Measurements from ENCODE around the gene SGSM2. TPM values are rescaled to one million over a fixed set of nuclear protein-coding genes. Genes with fewer than 3 reads are reported as not detected.

SGSM2 gene
- total and polyA plus RNA-seq, 8 donors, result 31.2 to 224 (median 56.0) TPM

DNA sequence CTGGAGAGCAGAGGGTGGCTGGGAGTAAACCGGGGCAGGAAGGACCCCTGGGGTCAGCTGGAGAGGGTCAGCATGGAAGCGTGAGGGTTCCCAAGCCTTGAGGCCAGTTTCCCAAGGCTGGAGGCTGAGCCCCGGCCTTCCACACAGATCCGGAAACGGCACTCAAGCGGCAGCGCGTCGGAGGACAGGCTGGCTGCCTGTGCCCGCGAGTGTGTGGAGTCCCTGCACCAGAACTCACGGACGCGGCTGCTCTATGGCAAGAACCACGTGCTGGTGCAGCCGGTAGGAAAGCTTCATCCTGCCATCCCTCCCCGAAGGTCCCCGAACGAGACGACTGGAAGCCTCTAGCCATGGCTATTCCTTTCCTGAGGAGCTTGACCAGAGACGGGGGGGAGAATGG lies 26.0 kb downstream of the SGSM2 start:
- Histone ChIP-seq H3K27me3 (no peaks in the 10 kb centered on the region), H3K36me3 (peaks cover 13 to 79% (median 64%) of the 10 kb centered on the region in 4 donors), H3K9me3 (no peaks in the 10 kb centered on the region), H3K4me1 (peaks cover 10 to 31% (median 25%) of the 10 kb centered on the region in 4 donors), H3K27ac (no peak overlapping the region), H3K4me3 (no peak overlapping the region)
- TF ChIP-seq POLR2AphosphoS5 (IDR thresholded peaks at IDR 0.05) (no peak), POLR2A (IDR thresholded peaks at IDR 0.05) (no peak), EP300 (IDR thresholded peaks at IDR 0.05) (no peak)
- TF ChIP-seq, protein P1, sequence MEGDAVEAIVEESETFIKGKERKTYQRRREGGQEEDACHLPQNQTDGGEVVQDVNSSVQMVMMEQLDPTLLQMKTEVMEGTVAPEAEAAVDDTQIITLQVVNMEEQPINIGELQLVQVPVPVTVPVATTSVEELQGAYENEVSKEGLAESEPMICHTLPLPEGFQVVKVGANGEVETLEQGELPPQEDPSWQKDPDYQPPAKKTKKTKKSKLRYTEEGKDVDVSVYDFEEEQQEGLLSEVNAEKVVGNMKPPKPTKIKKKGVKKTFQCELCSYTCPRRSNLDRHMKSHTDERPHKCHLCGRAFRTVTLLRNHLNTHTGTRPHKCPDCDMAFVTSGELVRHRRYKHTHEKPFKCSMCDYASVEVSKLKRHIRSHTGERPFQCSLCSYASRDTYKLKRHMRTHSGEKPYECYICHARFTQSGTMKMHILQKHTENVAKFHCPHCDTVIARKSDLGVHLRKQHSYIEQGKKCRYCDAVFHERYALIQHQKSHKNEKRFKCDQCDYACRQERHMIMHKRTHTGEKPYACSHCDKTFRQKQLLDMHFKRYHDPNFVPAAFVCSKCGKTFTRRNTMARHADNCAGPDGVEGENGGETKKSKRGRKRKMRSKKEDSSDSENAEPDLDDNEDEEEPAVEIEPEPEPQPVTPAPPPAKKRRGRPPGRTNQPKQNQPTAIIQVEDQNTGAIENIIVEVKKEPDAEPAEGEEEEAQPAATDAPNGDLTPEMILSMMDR (IDR thresholded peaks at IDR 0.05), result no peak
- intact Hi-C loops (cut with DNase I; ENCODE audit: low total_unique reads), result loop anchor here (10.0 kb wide), 1 partner anchor 51 kb away; no protein-coding TSS in a partner anchor
- 95 to 98% (median 96%) methylated on average over 15 to 21 of the region's 21 CpGs for WGBS, 5 donors
- DNase-seq, result no peak

DNA sequence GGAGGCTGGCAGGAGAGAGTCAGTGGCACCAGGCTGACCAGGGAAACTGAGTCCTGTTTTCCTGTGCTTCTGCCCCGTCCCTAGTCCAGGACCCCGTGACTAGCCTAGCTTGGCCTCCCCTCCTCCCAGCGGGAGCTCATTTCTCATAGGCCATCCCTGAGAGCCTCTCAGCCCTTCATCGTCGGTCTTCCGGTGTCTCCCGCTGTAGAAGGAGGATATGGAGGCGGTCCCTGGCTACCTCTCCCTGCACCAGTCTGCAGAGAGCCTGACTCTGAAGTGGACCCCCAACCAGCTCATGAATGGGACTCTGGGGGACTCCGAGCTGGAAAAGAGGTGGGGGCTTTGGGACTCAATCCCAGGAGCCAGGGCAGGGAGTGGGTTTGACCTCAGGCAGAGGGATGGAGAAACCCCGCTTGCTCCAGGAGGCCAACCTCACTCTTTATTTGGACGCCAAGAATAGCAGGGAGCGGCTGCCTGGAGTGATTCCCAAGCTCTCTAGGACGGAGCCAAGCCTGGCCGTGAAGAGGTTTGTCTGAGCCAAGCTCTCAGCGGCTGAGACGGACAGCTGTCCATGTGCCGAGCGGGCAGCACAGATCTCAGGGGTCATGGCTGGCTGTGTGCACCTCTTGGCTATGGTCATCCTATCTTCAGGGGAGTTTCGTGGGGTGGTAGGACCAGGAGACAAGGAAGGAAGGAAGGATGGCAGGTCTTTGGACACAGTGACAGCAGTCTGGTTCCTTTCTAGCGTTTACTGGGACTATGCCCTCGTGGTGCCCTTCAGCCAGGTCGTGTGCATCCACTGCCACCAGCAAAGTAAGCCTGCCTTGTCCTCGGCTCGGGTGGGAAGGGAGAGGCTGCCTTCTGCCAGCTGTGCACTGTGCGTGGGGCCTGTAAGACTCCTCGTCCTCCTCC lies 26.8 kb downstream of the SGSM2 start:
- DNase-seq, result no peak
- H3K27ac ChIP-seq, result no peak overlapping the region
- H3K4me3 ChIP-seq, result no peak overlapping the region
- intact Hi-C loops (cut with DNase I; ENCODE audit: low total_unique reads), result loop anchor here (10.0 kb wide), 1 partner anchor 51 kb away; no protein-coding TSS in a partner anchor
- TF ChIP-seq POLR2A (IDR thresholded peaks at IDR 0.05), result no peak
- no peak for TF ChIP-seq EP300 (IDR thresholded peaks at IDR 0.05)
- TF ChIP-seq, protein P1 (IDR thresholded peaks at IDR 0.05), result no peak
- TF ChIP-seq POLR2AphosphoS5 (IDR thresholded peaks at IDR 0.05), result no peak
- 77 to 85% (median 79%) methylated on average over 17 to 26 of the region's 26 CpGs for WGBS, 5 donors
- peaks cover 4 to 31% (median 22%) of the 10 kb centered on the region in 4 donors for H3K4me1 ChIP-seq
- H3K27me3 ChIP-seq, result no peaks in the 10 kb centered on the region
- H3K36me3 ChIP-seq, result peaks cover 13 to 79% (median 65%) of the 10 kb centered on the region in 4 donors
- no peaks in the 10 kb centered on the region for H3K9me3 ChIP-seq

DNA sequence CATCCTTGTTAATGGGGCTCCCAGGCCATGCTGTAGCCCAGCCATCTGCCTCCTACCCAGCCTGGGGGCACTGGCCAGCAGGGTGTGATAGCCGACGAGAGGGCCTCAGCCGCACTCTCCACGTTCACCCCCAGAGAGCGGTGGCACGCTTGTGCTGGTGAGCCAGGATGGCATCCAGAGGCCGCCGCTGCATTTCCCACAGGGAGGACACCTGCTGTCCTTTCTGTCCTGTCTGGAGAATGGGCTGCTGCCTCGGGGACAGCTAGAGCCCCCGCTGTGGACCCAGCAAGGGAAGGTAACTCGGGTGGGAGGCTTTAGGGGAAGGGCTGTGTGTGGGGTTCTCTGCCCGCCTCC lies 27.4 kb downstream of the SGSM2 start:
- peaks cover 13 to 75% (median 67%) of the 10 kb centered on the region in 4 donors for H3K36me3 ChIP-seq
- WGBS, 5 donors, result 86 to 97% (median 91%) methylated on average over 11 to 12 of the region's 12 CpGs
- H3K27ac ChIP-seq, result no peak overlapping the region
- H3K4me3 ChIP-seq, result no peak overlapping the region
- H3K9me3 ChIP-seq, result no peaks in the 10 kb centered on the region
- peaks cover 0 to 31% (median 20%) of the 10 kb centered on the region in 4 donors for H3K4me1 ChIP-seq
- no peak for DNase-seq
- no peaks in the 10 kb centered on the region for H3K27me3 ChIP-seq
- intact Hi-C loops (cut with DNase I; ENCODE audit: low total_unique reads), result loop anchor here (10.0 kb wide), 1 partner anchor 50 kb away; no protein-coding TSS in a partner anchor
- no peak for TF ChIP-seq EP300 (IDR thresholded peaks at IDR 0.05)
- TF ChIP-seq POLR2A (IDR thresholded peaks at IDR 0.05), result no peak
- no peak for TF ChIP-seq POLR2AphosphoS5 (IDR thresholded peaks at IDR 0.05)
- TF ChIP-seq, protein P1 (IDR thresholded peaks at IDR 0.05), result no peak

DNA sequence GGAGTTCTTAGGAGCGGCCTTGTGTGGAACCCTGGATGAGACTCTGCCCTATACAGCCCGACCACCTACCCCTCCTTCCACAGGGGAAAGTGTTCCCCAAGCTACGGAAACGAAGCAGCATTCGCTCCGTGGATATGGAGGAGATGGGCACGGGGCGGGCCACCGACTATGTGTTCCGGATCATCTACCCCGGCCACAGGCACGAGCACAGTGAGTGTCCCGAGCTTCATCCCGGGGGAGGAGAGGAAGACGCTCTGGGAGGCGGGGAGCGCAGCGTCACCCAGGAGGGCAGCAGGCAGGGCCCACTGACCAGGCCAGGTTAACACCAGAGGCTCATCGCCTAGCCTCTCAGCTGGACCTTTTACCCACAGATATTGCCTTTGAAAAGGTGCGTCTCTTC lies 27.8 kb downstream of the SGSM2 start:
- Histone ChIP-seq H3K27me3 (no peaks in the 10 kb centered on the region), H3K4me3 (no peak overlapping the region), H3K4me1 (peaks cover 0 to 33% (median 17%) of the 10 kb centered on the region in 4 donors), H3K9me3 (no peaks in the 10 kb centered on the region), H3K36me3 (peaks cover 13 to 74% (median 67%) of the 10 kb centered on the region in 4 donors), H3K27ac (no peak overlapping the region)
- DNase-seq, result no peak
- TF ChIP-seq, protein P1 (IDR thresholded peaks at IDR 0.05), result no peak
- TF ChIP-seq EP300 (IDR thresholded peaks at IDR 0.05) (no peak), POLR2AphosphoS5 (IDR thresholded peaks at IDR 0.05) (no peak), POLR2A (IDR thresholded peaks at IDR 0.05) (no peak)
- 95 to 98% (median 97%) methylated on average over 16 to 20 of the region's 20 CpGs for WGBS, 5 donors
- intact Hi-C loops (cut with DNase I; ENCODE audit: low total_unique reads), result loop anchor here (10.0 kb wide), 1 partner anchor 50 kb away; no protein-coding TSS in a partner anchor

All from stomach (tissue), 9 donors.